ENCODE measurements around the gene SAE1. TPM values are rescaled to one million over a fixed set of nuclear protein-coding genes. Genes with fewer than 3 reads are reported as not detected.

The SAE1 gene
- total and polyA plus RNA-seq, 4 experiments from 2014 or later, result 35.3 to 182 (median 71.6) TPM

- no peaks in the 10 kb centered on the region for H3K9me3 ChIP-seq (ENCODE audit: control insufficient read depth in 1 of 2, low read length in 2 of 2)
- peak; percentile 40 to 63 (median 47) for DNase-seq
- peaks cover 0 to 4% (median 0%) of the 10 kb centered on the region in 8 donors for H3K9me3 Mint-ChIP-seq
- ChIA-PET CTCF (ENCODE audit: partially characterized antibody) (interaction anchor here (1.5 to 9.0 kb wide), 3 partner anchors 14 to 29 kb away, joined by 6 to 83 read pairs (median 35); no protein-coding TSS in a partner anchor), POLR2A (ENCODE audit: partially characterized antibody) (interaction anchor here (0.6 to 11.4 kb wide), 7 partner anchors 8 to 147 kb away, joined by 3 to 307 read pairs (median 4); partner anchors contain the start of gene CCDC9)
- peak overlapping the region; percentile 88 to 99 (median 98) for H3K4me3 Mint-ChIP-seq
- intact Hi-C loops (cut with micrococcal nuclease), result loop anchor here (5.0 kb wide), 1 partner anchor 32 kb away; no protein-coding TSS in a partner anchor
- peaks cover 41 to 76% (median 58%) of the 10 kb centered on the region in 4 donors for H3K4me1 Mint-ChIP-seq
- H3K36me3 ChIP-seq (ENCODE audit: insufficient read depth, low read length), result no peaks in the 10 kb centered on the region
- H3K36me3 Mint-ChIP-seq, result peaks cover 17 to 35% of the 10 kb centered on the region in 2 donors
- peak overlapping the region; percentile 89 to 95 for H3K4me3 ChIP-seq (ENCODE audit: low read length in 2 of 2)
- H3K4me1 ChIP-seq (ENCODE audit: insufficient read depth, low read length), result peaks cover 61% of the 10 kb centered on the region
- H3K27me3 ChIP-seq (ENCODE audit: insufficient read depth, low read length), result no peaks in the 10 kb centered on the region
- peak overlapping the region; percentile 93 to 100 (median 97) for H3K27ac Mint-ChIP-seq
- peak overlapping the region; percentile 98 for H3K27ac ChIP-seq (ENCODE audit: low read depth, low read length)
- no peaks in the 10 kb centered on the region for H3K27me3 Mint-ChIP-seq
These were observed 20.9 kb upstream of the SAE1 start for GRCh38 chr19:47109541-47110375.

- ChIA-PET CTCF (ENCODE audit: partially characterized antibody) (interaction anchor here (0.6 to 9.0 kb wide), 5 partner anchors 13 to 195 kb away, joined by 3 to 83 read pairs (median 6); no protein-coding TSS in a partner anchor), POLR2A (ENCODE audit: partially characterized antibody) (interaction anchor here (0.8 to 11.4 kb wide), 11 partner anchors 9 to 325 kb away, joined by 3 to 307 read pairs (median 16); partner anchors contain the start of genes ARHGAP35, CCDC9, INAFM1 and SAE1)
- peaks cover 55% of the 10 kb centered on the region for H3K4me1 ChIP-seq (ENCODE audit: insufficient read depth, low read length)
- H3K9me3 ChIP-seq (ENCODE audit: control insufficient read depth in 1 of 2, low read length in 2 of 2), result no peaks in the 10 kb centered on the region
- H3K27ac ChIP-seq (ENCODE audit: low read depth, low read length), result peak overlapping the region; percentile 98
- Mint-ChIP-seq H3K27ac (peak overlapping the region; percentile 93 to 100 (median 97)), H3K36me3 (peaks cover 17 to 34% of the 10 kb centered on the region in 2 donors), H3K27me3 (no peaks in the 10 kb centered on the region), H3K9me3 (peaks cover 0 to 4% (median 0%) of the 10 kb centered on the region in 8 donors), H3K4me3 (peak overlapping the region; percentile 88 to 99 (median 98)), H3K4me1 (peaks cover 40 to 68% (median 53%) of the 10 kb centered on the region in 4 donors)
- no peaks in the 10 kb centered on the region for H3K27me3 ChIP-seq (ENCODE audit: insufficient read depth, low read length)
- intact Hi-C loops (cut with micrococcal nuclease), result loop anchor here (5.0 kb wide), 1 partner anchor 33 kb away; no protein-coding TSS in a partner anchor
- DNase-seq, result peak; percentile 40 to 69 (median 45)
- peak overlapping the region; percentile 89 to 95 for H3K4me3 ChIP-seq (ENCODE audit: low read length in 2 of 2)
- no peaks in the 10 kb centered on the region for H3K36me3 ChIP-seq (ENCODE audit: insufficient read depth, low read length)
These were observed 20.1 kb upstream of the SAE1 start for GRCh38 chr19:47110521-47111005.

DNA sequence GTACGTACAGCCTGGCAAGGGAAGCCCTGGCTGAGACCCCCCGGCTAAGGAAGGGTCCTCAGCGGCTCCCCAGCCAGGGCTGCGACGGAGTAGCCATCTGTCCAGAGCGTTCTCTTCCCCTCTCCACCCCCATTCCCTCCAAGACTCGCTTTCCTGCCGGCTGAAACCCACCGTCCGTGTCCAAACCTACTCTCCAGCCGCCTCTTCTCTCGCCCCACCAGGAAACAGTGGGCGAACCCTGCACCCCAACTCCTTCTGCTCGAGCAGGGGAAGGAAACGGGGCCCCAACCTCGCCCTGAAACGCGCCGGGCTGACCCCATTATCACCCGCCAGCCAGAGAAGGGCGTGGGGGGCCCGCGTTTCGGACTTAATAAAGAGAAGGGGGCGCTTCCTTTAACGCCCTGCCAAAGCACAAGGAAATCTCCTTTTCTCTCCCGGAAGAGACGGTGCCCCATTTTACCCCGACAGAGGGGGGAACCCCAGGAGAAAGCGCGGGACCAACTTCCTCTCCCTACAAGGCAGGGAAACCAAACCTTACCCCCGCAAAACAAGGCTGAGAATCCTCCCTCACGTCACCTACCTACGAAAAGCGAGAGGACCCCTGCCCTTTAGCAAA lies 19.5 kb upstream of the SAE1 start:
- peak overlapping the region; percentile 93 to 100 (median 97) for H3K27ac Mint-ChIP-seq
- H3K27me3 ChIP-seq (ENCODE audit: insufficient read depth, low read length), result no peaks in the 10 kb centered on the region
- peaks cover 34 to 63% (median 48%) of the 10 kb centered on the region in 4 donors for H3K4me1 Mint-ChIP-seq
- DNase-seq, result peak; percentile 43 to 70 (median 54)
- peak overlapping the region; percentile 88 to 99 (median 98) for H3K4me3 Mint-ChIP-seq
- no peaks in the 10 kb centered on the region for H3K9me3 ChIP-seq (ENCODE audit: control insufficient read depth in 1 of 2, low read length in 2 of 2)
- peaks cover 0 to 4% (median 0%) of the 10 kb centered on the region in 8 donors for H3K9me3 Mint-ChIP-seq
- H3K36me3 ChIP-seq (ENCODE audit: insufficient read depth, low read length), result no peaks in the 10 kb centered on the region
- H3K36me3 Mint-ChIP-seq, result peaks cover 17 to 30% of the 10 kb centered on the region in 2 donors
- no peaks in the 10 kb centered on the region for H3K27me3 Mint-ChIP-seq
- peak overlapping the region; percentile 98 for H3K27ac ChIP-seq (ENCODE audit: low read depth, low read length)
- ChIA-PET POLR2A (ENCODE audit: partially characterized antibody) (interaction anchor here (0.6 to 11.4 kb wide), 21 partner anchors 9 to 396 kb away, joined by 3 to 307 read pairs (median 12); partner anchors contain the start of genes ARHGAP35, CCDC9, INAFM1 and SAE1), CTCF (ENCODE audit: partially characterized antibody) (interaction anchor here (0.6 to 9.0 kb wide), 6 partner anchors 10 to 194 kb away, joined by 3 to 83 read pairs (median 4); no protein-coding TSS in a partner anchor)
- intact Hi-C loops (cut with micrococcal nuclease), result loop anchor here (5.0 kb wide), 1 partner anchor 34 kb away; no protein-coding TSS in a partner anchor
- peak overlapping the region; percentile 89 to 95 for H3K4me3 ChIP-seq (ENCODE audit: low read length in 2 of 2)
- peaks cover 50% of the 10 kb centered on the region for H3K4me1 ChIP-seq (ENCODE audit: insufficient read depth, low read length)

DNA sequence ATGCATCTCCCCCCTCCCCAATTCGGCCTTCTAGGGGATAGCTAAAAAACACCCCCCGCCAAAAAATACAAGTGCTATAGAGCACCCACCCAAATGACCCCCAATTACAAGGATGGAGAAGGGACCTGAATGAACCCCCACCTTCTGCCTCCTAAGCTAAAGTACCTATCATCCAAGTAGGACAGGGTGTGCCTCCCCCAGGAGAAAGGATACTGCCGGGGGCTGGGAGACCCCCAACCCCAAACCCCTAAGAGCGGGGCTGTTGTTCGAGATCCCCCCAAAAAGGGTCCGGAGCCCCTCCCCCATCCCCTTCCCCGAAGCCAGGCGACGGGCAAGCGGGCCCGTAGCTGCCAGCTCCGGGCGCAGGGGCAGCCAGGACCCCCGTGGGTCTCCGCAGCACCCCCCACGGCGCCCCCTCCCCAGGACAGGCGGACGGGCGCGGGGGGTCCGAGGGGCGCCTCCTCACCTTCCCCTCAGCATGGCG lies 18.9 kb upstream of the SAE1 start:
- Mint-ChIP-seq H3K36me3 (peaks cover 17 to 30% of the 10 kb centered on the region in 2 donors), H3K27ac (peak overlapping the region; percentile 99 to 100 (median 100)), H3K9me3 (peaks cover 0 to 4% (median 0%) of the 10 kb centered on the region in 8 donors), H3K4me1 (peaks cover 32 to 61% (median 43%) of the 10 kb centered on the region in 4 donors), H3K27me3 (no peaks in the 10 kb centered on the region), H3K4me3 (peak overlapping the region; percentile 88 to 100 (median 98))
- Histone ChIP-seq H3K4me1 (ENCODE audit: insufficient read depth, low read length) (peaks cover 43% of the 10 kb centered on the region), H3K9me3 (ENCODE audit: control insufficient read depth in 1 of 2, low read length in 2 of 2) (no peaks in the 10 kb centered on the region), H3K36me3 (ENCODE audit: insufficient read depth, low read length) (no peaks in the 10 kb centered on the region), H3K4me3 (ENCODE audit: low read length in 2 of 2) (peak overlapping the region; percentile 89 to 95), H3K27me3 (ENCODE audit: insufficient read depth, low read length) (no peaks in the 10 kb centered on the region), H3K27ac (ENCODE audit: low read depth, low read length) (peak overlapping the region; percentile 98)
- no peak for DNase-seq
- intact Hi-C loops (cut with micrococcal nuclease), result loop anchor here (2.0 to 5.0 kb wide), 3 partner anchors 19 to 325 kb away; partner anchors contain the start of gene SAE1
- CTCF ChIA-PET (ENCODE audit: partially characterized antibody), result interaction anchor here (0.6 to 9.0 kb wide), 6 partner anchors 9 to 132 kb away, joined by 3 to 83 read pairs (median 4); no protein-coding TSS in a partner anchor
- POLR2A ChIA-PET (ENCODE audit: partially characterized antibody), result interaction anchor here (0.6 to 11.4 kb wide), 22 partner anchors 10 to 397 kb away, joined by 3 to 307 read pairs (median 14); partner anchors contain the start of genes ARHGAP35, CCDC9, INAFM1 and SAE1

DNA sequence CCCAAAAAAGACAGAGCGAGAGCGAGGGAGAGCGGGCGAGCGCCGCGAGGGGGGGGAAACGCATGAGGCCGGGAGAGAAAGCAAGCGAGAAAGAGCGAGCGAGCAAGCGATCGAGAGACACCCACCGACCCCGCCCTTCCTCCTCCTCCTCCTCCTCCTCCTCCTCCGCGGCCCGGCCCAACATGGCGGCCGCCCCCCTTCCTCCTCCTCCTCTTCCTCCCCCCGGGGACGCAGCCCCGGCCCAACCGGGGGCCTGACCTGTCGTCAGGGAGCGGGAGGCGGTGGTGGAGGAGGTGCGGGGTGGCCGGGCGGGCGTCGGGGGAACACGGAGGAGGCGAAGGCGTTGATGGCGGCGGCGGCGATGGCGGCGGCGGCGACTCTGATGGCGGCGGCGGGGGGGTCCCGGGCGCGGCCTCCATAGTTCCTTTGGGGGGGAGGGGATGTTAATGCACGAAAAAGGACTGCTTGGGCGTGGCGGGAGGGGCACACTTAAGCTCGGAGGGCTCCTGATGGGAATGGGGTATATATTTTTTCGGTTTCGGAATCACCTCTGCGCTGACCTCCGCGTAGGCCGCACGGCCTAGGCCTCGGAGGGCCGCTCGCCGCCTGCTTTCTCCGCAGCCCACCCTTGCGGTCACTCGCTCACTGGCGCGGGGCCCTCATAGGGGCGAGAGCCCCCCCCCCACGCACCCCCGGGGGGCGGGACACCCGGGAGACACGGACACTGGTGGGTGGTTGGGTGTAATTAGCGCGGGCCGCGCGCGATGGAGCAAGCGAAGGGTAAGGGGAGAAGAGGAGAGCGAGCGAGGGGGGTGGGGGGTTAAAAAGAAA lies 18.3 kb upstream of the SAE1 start:
- Mint-ChIP-seq H3K27ac (peak overlapping the region; percentile 99 to 100 (median 100)), H3K27me3 (no peaks in the 10 kb centered on the region), H3K9me3 (peaks cover 0 to 4% (median 0%) of the 10 kb centered on the region in 8 donors), H3K4me1 (peaks cover 25 to 55% (median 37%) of the 10 kb centered on the region in 4 donors), H3K4me3 (peak overlapping the region; percentile 97 to 100 (median 98)), H3K36me3 (peaks cover 17 to 30% of the 10 kb centered on the region in 2 donors)
- Histone ChIP-seq H3K36me3 (ENCODE audit: insufficient read depth, low read length) (no peaks in the 10 kb centered on the region), H3K4me3 (ENCODE audit: low read length in 2 of 2) (peak overlapping the region; percentile 90 to 95), H3K27ac (ENCODE audit: low read depth, low read length) (peak overlapping the region; percentile 98), H3K27me3 (ENCODE audit: insufficient read depth, low read length) (no peaks in the 10 kb centered on the region), H3K4me1 (ENCODE audit: insufficient read depth, low read length) (peaks cover 37% of the 10 kb centered on the region), H3K9me3 (ENCODE audit: control insufficient read depth in 1 of 2, low read length in 2 of 2) (no peaks in the 10 kb centered on the region)
- intact Hi-C loops (cut with micrococcal nuclease), result loop anchor here (2.0 to 5.0 kb wide), 3 partner anchors 18 to 326 kb away; partner anchors contain the start of gene SAE1
- CTCF ChIA-PET (ENCODE audit: partially characterized antibody), result interaction anchor here (0.8 to 9.0 kb wide), 9 partner anchors 11 to 135 kb away, joined by 3 to 83 read pairs (median 10); no protein-coding TSS in a partner anchor
- DNase-seq, result peak; percentile 88 to 91 (median 90)
- POLR2A ChIA-PET (ENCODE audit: partially characterized antibody), result interaction anchor here (0.7 to 11.4 kb wide), 46 partner anchors 9 to 1953 kb away, joined by 3 to 307 read pairs (median 6); partner anchors contain the start of genes ARHGAP35, CALM3, CCDC9 and DHX34
